ENCODE data around the gene CSTF3.

CSTF3 gene

DNA sequence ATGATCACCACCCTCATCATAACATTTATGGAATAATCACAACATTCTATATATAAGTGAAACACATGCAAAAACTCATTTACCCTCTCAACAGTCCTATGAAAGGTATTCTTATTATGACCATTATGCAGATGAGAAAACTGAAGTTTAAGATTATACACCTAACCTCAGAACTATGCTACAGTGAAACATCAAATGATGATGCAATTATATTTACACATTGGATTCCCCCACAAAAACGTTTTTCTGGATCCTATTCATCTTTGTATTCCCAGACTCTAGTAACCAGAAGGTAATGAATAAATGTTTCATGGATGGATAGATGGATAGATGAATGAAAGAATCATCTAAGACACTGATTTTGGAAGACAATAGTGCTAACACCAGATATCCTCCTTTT, 67.1 kb downstream of the CSTF3 start:
- TF ChIP-seq, protein P1, sequence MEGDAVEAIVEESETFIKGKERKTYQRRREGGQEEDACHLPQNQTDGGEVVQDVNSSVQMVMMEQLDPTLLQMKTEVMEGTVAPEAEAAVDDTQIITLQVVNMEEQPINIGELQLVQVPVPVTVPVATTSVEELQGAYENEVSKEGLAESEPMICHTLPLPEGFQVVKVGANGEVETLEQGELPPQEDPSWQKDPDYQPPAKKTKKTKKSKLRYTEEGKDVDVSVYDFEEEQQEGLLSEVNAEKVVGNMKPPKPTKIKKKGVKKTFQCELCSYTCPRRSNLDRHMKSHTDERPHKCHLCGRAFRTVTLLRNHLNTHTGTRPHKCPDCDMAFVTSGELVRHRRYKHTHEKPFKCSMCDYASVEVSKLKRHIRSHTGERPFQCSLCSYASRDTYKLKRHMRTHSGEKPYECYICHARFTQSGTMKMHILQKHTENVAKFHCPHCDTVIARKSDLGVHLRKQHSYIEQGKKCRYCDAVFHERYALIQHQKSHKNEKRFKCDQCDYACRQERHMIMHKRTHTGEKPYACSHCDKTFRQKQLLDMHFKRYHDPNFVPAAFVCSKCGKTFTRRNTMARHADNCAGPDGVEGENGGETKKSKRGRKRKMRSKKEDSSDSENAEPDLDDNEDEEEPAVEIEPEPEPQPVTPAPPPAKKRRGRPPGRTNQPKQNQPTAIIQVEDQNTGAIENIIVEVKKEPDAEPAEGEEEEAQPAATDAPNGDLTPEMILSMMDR (IDR thresholded peaks at IDR 0.05; ENCODE audit: control insufficient read depth, extremely low read depth, insufficient read depth), result no peak

DNA sequence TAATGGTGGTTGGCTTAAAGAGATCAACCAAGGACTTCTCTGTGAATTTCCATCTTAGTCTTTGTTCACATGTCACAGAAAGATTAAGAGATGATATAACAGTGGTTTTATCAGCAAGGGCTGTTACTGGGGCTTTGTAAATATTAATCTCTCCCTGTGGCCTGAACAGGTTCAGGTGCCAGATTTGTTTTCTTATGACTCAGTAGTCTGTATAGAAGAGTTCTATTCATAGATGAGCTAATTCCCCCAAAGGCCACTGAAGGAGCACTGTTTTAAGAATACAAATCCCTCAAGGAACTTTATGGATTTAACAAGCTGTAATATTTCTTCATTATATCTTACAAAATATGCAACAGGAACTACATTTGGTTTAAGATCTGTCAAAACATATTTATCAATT, 71.5 kb downstream of the CSTF3 start:
- no peak for DNase-seq (ENCODE audit: low read depth)
- H3K4me3 ChIP-seq (ENCODE audit: low read depth, low read length), result no peak overlapping the region
- TF ChIP-seq, protein P1 (IDR thresholded peaks at IDR 0.05; ENCODE audit: control insufficient read depth, extremely low read depth, insufficient read depth), result no peak

More for the DNA sequence above, 67.1 kb downstream of the CSTF3 start:
- no peak for DNase-seq (ENCODE audit: low read depth)
- no peak overlapping the region for H3K4me3 ChIP-seq (ENCODE audit: low read depth, low read length)

DNA sequence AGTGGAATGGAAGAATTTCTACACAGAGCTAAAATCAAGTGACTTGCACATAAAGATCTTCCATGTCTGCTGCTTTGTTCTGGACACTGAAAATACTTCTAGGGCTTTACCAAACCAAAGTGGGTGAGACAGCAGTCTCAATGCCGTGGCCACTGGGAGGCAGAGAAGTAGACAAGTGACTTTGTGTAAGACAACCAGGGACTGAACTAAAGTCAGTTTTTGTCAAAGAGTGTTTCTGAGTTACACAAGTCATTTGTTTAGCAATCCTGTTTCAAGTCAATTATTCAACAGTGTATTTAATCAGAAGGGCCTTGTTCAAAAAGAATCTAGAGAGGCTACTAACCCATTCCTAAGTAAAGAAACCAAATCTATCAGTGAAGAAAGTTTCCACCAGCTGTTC, 75.3 kb downstream of the CSTF3 start:
- H3K4me3 ChIP-seq (ENCODE audit: low read depth, low read length), result no peak overlapping the region
- DNase-seq (ENCODE audit: low read depth), result no peak
- TF ChIP-seq, protein P1 (IDR thresholded peaks at IDR 0.05; ENCODE audit: control insufficient read depth, extremely low read depth, insufficient read depth), result no peak

DNA sequence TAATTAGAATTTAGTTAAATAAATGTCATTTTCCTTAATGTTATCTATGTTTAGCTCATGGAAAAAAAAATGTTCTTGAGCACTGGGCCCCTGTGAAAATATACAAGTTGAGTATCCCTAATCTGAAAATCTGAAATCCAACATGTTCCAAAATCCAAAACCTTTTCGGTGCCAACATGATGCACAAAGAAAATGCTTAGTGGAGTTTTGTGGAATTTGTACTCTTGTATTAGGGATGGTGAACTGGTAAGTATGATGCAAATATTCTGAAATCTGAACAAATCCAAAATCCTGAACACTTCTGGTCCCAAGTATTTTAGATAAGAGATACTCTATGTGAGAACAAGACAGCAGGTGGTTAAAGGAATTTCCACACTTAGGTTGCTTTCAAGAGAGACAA, 77.4 kb downstream of the CSTF3 start:
- H3K4me3 ChIP-seq (ENCODE audit: low read depth, low read length), result no peak overlapping the region
- no peak for DNase-seq (ENCODE audit: low read depth)
- TF ChIP-seq, protein P1 (IDR thresholded peaks at IDR 0.05; ENCODE audit: control insufficient read depth, extremely low read depth, insufficient read depth), result no peak

DNA sequence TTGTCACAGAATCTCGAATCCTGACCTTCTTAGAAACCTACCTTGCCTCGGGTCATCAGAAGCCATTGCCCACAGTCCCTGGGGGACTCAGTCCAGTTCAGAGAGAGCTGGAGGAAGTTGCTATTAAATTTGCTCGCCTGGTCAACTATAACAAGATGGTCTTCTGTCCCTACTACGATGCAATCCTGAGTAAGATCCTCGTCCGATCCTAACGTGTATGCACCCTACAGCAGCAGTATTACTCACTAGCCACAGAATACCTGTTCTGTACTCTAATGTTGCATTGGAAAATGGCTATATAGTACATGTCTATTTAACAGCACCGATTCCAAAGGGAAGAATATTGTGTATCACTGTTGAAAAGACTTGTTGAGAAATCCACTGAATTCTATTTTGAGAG, 88.8 kb downstream of the CSTF3 start:
- no peak overlapping the region for H3K4me3 ChIP-seq (ENCODE audit: low read depth, low read length)
- DNase-seq (ENCODE audit: low read depth), result no peak
- TF ChIP-seq, protein P1 (IDR thresholded peaks at IDR 0.05; ENCODE audit: control insufficient read depth, extremely low read depth, insufficient read depth), result no peak

DNA sequence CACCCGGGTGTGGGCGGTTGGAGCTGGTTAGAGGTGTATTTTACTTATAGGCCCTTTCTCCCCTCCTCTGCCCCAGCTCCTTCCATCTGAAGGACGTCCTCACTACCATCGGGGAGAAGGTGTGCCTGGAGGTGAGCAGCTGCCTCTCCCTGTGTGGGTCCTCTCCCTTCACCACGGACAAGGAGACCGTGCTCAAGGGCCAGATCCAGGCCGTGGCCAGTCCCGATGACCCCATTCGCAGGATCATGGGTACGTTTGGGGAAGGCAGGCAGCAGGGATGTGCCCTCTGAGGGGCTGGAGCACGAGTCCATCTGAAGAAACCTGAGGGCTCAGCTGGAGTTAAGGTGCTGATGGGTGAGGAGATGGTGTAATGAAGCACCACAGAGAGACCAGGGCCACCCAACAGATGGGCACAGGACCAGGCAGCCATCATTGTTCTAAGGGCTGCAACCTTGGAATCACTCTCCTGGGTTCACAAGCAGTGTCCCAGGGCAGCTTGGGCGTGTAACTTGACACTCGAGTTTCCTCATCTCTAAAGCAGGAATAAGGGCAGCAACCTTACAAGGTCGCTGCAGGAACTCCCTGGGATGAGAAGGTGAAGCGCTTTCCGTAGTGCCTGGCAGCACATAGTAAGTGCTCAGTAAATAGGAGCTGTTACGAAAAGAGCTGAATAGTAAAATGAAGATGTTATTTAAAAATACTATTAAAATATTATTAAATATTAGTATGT, 92.5 kb downstream of the CSTF3 start:
- no peak overlapping the region for H3K4me3 ChIP-seq (ENCODE audit: low read depth, low read length)
- TF ChIP-seq, protein P1 (IDR thresholded peaks at IDR 0.05; ENCODE audit: control insufficient read depth, extremely low read depth, insufficient read depth), result no peak
- no peak for DNase-seq (ENCODE audit: low read depth)

DNA sequence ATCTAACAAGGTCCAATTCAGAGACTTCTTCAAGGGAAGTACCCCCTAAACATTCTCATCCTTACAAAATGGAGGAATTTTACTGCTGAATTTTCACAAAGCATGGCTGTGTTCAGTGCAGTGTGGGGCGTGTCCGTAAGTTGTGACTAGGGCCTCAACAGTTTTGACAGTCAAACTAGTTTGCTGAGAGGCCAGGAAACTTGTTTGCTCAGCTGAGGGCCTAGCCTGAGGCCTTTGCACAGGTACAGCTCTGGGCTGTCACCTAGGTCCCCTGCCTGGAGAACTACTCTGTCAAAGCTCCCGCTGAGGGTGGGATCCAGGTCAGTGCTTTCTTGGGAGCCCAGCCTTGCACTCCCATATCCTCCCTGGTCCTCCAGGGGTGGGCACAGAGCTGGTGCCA, 94.0 kb downstream of the CSTF3 start:
- TF ChIP-seq, protein P1 (IDR thresholded peaks at IDR 0.05; ENCODE audit: control insufficient read depth, extremely low read depth, insufficient read depth), result no peak
- DNase-seq (ENCODE audit: low read depth), result no peak
- H3K4me3 ChIP-seq (ENCODE audit: low read depth, low read length), result no peak overlapping the region
